ENCODE results near the gene FRK.

Gene FRK

DNA sequence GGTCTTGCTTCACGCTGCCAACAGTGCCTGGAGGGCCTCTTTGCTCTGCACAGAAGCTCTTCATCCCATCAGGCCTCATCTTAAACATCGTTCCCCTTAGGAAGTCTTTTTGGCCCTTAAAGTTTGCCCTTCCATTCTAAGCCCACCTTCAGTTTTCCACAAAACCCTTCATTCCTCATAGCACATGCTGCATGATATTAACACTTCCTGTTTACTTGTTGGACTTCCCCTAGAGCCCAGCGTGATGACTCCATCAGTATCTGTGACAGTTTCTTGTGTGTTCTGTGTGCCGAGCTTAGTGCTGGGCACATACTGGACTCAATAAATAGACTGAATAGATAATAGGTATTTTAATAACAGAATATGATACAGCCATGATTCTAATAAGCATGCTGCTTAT lies 42.2 kb upstream of the FRK start:
- H3K27ac Mint-ChIP-seq: peak overlapping the region in 1 of 3 experiments; percentile 26
- H3K4me3 Mint-ChIP-seq: peak overlapping the region; percentile 59 to 77 (median 73)
- H3K27me3 Mint-ChIP-seq (ENCODE audit: low read depth): no peaks in the 10 kb centered on the region
- H3K4me1 Mint-ChIP-seq: peaks cover 18% of the 10 kb centered on the region
- TF ChIP-seq, protein P1, sequence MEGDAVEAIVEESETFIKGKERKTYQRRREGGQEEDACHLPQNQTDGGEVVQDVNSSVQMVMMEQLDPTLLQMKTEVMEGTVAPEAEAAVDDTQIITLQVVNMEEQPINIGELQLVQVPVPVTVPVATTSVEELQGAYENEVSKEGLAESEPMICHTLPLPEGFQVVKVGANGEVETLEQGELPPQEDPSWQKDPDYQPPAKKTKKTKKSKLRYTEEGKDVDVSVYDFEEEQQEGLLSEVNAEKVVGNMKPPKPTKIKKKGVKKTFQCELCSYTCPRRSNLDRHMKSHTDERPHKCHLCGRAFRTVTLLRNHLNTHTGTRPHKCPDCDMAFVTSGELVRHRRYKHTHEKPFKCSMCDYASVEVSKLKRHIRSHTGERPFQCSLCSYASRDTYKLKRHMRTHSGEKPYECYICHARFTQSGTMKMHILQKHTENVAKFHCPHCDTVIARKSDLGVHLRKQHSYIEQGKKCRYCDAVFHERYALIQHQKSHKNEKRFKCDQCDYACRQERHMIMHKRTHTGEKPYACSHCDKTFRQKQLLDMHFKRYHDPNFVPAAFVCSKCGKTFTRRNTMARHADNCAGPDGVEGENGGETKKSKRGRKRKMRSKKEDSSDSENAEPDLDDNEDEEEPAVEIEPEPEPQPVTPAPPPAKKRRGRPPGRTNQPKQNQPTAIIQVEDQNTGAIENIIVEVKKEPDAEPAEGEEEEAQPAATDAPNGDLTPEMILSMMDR (IDR thresholded peaks at IDR 0.05; ENCODE audit: unreplicated experiment in 3 of 3): no peak
- H3K9me3 Mint-ChIP-seq: no peaks in the 10 kb centered on the region
- no peaks in the 10 kb centered on the region for H3K36me3 Mint-ChIP-seq (ENCODE audit: low read depth)

DNA sequence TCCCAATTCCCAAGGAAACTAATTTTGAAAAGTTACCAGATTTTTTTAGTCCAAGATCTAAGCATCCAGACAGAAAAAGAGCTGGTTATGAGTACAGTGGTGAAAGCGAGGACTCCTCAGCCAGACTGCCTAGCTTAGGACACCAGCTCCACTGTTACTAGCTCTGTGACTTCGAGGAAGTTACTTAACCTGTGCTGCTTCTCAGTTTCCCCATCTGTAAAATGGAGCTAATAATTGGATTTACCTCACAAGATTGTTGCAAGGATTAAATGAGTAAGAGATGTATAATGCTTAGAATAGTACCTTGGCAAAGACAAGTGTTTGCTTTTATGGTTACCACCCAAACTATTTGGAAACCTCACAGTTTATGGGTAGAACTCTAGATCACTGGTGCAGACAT lies 41.1 kb upstream of the FRK start:
- H3K4me3 Mint-ChIP-seq: peak overlapping the region; percentile 91 to 98 (median 96)
- no peaks in the 10 kb centered on the region for H3K27me3 Mint-ChIP-seq (ENCODE audit: low read depth)
- H3K36me3 Mint-ChIP-seq (ENCODE audit: low read depth): peaks cover under 1% of the 10 kb centered on the region
- TF ChIP-seq, protein P1 (IDR thresholded peaks at IDR 0.05; ENCODE audit: unreplicated experiment in 3 of 3): no peak
- peak overlapping the region; percentile 76 to 93 (median 76) for H3K27ac Mint-ChIP-seq
- H3K4me1 Mint-ChIP-seq: peaks cover 18% of the 10 kb centered on the region
- peaks cover 1% of the 10 kb centered on the region for H3K9me3 Mint-ChIP-seq

DNA sequence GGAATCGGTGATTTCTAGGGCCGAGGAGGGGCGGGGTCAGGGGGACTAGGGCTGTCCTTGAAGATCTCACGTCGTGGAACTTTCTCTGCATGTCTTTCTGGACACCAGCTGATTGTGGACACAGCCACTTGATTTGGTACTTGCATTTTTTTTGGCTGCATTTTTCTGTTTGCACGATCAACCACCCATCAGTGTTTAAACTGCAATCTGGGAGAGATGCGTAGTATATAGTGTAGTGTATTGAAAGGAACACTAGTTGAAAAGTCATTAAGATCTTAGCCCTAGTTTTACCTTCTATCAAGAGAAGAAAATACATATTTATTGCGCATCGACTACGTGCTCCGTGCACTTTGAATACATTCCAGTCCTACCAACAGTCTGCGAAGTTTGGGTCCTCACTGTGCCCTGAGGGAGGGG lies 40.6 kb upstream of the FRK start:
- peak overlapping the region; percentile 76 to 93 (median 76) for H3K27ac Mint-ChIP-seq
- TF ChIP-seq, protein P1 (IDR thresholded peaks at IDR 0.05; ENCODE audit: unreplicated experiment in 3 of 3): no peak
- peak overlapping the region; percentile 91 to 98 (median 96) for H3K4me3 Mint-ChIP-seq
- H3K36me3 Mint-ChIP-seq (ENCODE audit: low read depth): peaks cover 3% of the 10 kb centered on the region
- peaks cover 18% of the 10 kb centered on the region for H3K4me1 Mint-ChIP-seq
- peaks cover 3% of the 10 kb centered on the region for H3K9me3 Mint-ChIP-seq
- H3K27me3 Mint-ChIP-seq (ENCODE audit: low read depth): no peaks in the 10 kb centered on the region

DNA sequence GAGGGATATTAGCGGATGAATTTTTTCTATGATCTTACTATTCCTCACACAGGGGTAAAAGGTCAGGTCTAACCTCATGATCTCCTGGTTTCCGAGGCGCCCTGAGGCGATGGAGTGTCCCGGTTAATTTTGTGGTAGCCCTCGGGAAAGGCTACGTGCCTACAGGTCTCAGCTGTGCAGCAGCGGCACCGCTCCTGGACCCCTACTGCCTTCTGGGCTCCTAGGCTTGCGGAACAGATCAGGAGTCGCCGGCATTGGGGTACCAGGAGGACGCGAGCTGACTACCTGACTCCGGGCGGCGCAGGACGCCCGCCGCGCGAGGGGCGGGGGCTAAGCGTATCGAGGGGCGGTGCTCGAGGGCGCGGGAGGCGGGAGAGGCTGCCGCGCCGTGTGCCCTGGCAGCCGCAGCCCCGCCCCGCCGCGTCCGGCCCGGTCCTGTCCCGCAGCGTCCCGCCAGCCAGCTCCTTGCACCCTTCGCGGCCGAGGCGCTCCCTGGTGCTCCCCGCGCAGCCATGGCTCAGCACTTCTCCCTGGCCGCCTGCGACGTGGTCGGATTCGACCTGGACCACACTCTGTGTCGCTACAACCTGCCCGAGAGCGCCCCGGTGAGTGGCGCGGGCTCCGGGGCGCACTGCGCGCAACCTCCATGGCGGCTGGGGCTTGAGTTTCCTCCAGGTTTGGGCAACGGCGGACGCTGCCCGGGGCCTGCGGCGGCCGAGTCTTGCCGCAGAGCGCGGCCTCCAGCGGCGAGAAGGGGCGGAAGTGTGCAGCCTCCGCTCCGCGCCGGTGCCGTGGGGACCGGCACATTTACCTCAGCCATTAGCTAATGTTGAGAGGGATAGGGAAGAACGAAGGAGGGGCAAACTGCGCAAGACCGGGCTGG lies 40.0 kb upstream of the FRK start, which contains the start of gene NT5DC1:
Gene NT5DC1 (plus strand): TSS at position 435 of the 883 bp plus-strand sequence. CDS start 78 bp downstream, at position 513.
- TF ChIP-seq, protein P1 (IDR thresholded peaks at IDR 0.05; ENCODE audit: unreplicated experiment in 3 of 3): peak; percentile 4 to 40 (median 33)
- peaks cover 18% of the 10 kb centered on the region for H3K4me1 Mint-ChIP-seq
- H3K27me3 Mint-ChIP-seq (ENCODE audit: low read depth): no peaks in the 10 kb centered on the region
- peaks cover 3% of the 10 kb centered on the region for H3K36me3 Mint-ChIP-seq (ENCODE audit: low read depth)
- H3K4me3 Mint-ChIP-seq: peak within 1 kb of the TSS; percentile 91 to 98 (median 96)
- H3K9me3 Mint-ChIP-seq: peaks cover 8% of the 10 kb centered on the region
- peak within 1 kb of the TSS; percentile 80 to 93 (median 84) for H3K27ac Mint-ChIP-seq

DNA sequence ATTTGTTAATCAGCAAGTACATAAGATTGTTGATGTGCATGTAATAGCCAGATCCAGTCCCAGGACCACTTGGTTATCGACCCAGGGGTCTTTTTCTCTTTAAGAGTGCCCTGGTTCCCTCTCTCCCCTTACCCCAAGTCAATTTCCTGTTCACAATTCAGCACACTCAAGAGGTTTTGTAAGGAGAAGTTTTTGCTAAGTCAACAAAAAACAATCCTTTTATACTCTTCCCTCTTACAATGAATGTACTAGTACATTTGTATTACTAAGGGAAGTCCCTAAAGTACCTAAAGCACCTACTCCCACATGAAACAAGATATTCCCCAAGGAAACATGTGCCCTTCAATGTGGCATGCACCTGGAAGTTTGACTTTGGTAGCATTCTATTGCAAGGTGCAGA lies 38.3 kb upstream of the FRK start:
- Mint-ChIP-seq H3K36me3 (ENCODE audit: low read depth) (peaks cover 3% of the 10 kb centered on the region), H3K4me1 (peaks cover 18% of the 10 kb centered on the region), H3K27ac (no peak overlapping the region), H3K27me3 (ENCODE audit: low read depth) (no peaks in the 10 kb centered on the region), H3K9me3 (peaks cover 14% of the 10 kb centered on the region), H3K4me3 (peak overlapping the region; percentile 91 to 98 (median 91))
- TF ChIP-seq, protein P1 (IDR thresholded peaks at IDR 0.05; ENCODE audit: unreplicated experiment in 3 of 3): no peak
